AG09319 (cell line): ENCODE data around the gene NEB.
"Not testable (repeated sequence)": the region's sequence is repeated elsewhere in the genome, so short reads cannot be mapped to it uniquely, and the experiment has no call there.

Source experiments
- DNase-seq: peaks from one replicate; pipeline ENCODE4 v3.0.0-alpha.2; 2010; ENCODE audit warnings: low read depth; ENCODE audit errors: extremely low read depth
- TF ChIP-seq, protein P1 (sequence below): IDR thresholded peaks from 2 replicates; pipeline ENCODE4 v1.5.1; 2011; ENCODE audit warnings: low read depth, mild to moderate bottlenecking, inconsistent platforms, low read length, moderate library complexity

NEB gene

DNA sequence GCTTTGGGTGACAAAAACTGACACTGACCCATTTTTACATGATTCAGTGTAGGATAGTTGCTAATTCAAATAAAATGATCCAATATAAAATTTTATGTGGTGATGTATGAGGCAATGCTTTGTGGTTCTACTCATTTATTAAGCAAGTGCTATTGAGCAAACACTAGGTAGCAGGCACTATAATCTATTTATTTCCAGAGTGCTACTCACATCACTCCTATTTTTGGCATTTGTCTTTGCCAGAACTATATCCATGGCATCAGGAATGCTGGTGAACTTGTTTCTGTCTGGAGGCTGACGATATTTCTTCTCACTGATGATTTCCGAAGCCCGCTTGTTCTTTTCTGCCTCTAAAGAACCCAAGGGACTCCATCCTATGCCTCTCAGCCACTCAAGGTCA, 84.3 kb downstream of the NEB start:
- DNase-seq: no peak
- TF ChIP-seq, protein P1, sequence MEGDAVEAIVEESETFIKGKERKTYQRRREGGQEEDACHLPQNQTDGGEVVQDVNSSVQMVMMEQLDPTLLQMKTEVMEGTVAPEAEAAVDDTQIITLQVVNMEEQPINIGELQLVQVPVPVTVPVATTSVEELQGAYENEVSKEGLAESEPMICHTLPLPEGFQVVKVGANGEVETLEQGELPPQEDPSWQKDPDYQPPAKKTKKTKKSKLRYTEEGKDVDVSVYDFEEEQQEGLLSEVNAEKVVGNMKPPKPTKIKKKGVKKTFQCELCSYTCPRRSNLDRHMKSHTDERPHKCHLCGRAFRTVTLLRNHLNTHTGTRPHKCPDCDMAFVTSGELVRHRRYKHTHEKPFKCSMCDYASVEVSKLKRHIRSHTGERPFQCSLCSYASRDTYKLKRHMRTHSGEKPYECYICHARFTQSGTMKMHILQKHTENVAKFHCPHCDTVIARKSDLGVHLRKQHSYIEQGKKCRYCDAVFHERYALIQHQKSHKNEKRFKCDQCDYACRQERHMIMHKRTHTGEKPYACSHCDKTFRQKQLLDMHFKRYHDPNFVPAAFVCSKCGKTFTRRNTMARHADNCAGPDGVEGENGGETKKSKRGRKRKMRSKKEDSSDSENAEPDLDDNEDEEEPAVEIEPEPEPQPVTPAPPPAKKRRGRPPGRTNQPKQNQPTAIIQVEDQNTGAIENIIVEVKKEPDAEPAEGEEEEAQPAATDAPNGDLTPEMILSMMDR: no peak

DNA sequence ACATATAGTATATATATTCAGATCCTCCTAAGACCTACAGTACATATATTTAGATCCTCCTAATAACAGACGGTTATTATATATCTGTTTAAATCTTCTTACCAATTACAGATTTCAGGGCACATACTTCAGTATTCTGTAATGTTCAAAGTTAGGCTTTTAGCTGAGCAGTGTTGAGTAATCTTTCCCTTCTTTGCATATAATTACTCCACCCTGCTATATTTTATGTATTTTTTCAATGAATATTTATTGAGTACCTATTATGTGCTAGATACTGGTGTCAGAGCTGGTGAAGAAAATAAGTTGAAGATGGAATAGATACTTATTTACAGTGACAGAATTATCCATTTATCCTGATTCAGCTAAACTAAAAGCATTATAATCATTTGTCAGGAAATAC, 84.9 kb downstream of the NEB start:
- TF ChIP-seq, protein P1: no peak
- DNase-seq: no peak

DNA sequence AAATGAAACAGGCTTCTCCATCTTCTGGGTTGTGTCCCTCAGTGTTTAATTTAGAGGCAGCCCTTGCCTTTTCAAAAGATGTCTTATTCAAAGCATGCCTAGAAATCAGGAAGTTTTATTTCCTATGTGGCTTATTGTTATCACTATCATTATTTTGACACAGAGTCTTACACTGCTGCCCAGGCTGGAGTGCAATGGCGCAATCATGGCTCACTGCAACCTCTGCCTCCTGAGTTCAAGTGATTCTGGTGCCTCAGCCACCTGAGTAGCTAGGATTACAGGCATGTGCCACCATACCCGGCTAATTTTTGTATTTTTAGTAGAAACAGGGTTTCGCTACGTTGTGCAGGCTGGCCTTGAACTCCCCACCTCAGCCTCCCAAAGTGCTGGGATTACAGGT, 87.8 kb downstream of the NEB start:
- not testable (repeated sequence) for DNase-seq

DNA sequence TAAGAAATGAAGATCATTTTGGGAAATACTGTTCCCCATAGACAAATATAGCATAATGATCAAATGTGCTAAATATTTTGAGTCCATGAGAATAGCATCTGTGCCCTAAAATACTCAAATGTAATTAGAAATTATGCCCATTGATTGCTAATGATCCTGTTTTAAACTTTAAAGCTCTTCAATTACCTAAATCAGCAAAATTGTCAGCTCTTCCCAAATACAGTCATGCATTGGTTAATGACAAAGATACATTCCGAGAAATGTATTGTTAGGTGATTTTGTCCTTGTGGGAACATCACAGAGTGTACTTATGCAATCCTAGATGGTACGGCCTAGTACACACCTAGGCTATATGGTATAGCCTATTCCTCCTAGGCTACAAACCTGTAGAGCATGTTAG, 89.7 kb downstream of the NEB start:
- TF ChIP-seq, protein P1: no peak
- no peak for DNase-seq

DNA sequence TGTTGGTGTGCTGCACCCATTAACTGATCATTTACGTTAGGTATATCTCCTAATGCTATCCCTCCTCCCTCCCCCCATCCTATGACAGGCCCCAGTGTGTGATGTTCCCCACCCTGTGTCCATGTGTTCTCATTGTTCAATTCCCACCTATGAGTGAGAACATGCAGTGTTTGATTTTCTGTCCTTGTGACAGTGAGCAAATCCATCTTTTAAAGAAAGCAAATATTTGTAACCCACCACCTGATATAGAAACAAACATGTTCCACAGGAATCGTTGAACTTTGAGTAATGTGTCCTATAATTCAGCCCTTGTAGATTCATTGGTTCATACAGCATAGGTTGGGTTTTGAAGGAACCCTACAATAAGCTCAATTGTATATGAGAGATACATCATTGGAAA, 92.4 kb downstream of the NEB start:
- not testable (repeated sequence) for DNase-seq

DNA sequence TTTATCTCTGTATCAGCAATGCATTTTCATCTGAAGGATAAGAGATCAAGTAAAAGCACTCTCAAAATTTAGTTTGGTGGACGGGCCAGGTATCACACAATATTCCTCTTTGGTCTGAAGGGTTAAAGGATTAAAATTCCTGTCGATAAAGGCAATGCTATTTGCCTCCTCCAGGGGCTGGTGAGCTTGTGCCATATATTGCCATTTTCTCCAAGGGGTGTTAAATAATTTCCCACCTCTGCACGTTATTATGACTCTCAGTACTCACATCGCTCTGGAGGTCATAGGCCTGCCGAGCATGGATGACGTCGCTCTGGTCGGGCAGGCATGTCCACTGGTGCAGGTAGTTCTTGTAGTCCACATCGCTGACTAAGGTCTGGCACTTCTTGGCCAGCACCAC, 94.2 kb downstream of the NEB start:
- DNase-seq: no peak
- TF ChIP-seq, protein P1: no peak

DNA sequence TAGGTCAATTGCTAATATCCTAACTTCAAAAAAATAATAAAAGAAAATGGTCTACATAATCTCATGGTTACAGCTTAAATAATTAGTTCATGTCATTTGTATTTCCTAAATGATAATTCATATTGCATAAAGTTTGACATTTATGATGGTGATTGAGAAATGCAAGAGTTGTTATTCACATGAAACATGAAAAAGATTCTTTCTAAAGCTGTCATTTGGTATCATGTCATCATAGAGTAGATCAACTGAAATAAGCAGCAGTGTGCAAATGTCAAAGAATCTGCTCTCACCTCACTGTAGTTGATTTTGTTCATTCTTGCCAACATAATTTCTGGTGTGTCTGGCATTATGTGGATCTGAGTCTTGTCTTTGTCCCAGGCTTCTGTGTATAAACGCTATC, 95.3 kb downstream of the NEB start:
- TF ChIP-seq, protein P1: no peak
- no peak for DNase-seq

DNA sequence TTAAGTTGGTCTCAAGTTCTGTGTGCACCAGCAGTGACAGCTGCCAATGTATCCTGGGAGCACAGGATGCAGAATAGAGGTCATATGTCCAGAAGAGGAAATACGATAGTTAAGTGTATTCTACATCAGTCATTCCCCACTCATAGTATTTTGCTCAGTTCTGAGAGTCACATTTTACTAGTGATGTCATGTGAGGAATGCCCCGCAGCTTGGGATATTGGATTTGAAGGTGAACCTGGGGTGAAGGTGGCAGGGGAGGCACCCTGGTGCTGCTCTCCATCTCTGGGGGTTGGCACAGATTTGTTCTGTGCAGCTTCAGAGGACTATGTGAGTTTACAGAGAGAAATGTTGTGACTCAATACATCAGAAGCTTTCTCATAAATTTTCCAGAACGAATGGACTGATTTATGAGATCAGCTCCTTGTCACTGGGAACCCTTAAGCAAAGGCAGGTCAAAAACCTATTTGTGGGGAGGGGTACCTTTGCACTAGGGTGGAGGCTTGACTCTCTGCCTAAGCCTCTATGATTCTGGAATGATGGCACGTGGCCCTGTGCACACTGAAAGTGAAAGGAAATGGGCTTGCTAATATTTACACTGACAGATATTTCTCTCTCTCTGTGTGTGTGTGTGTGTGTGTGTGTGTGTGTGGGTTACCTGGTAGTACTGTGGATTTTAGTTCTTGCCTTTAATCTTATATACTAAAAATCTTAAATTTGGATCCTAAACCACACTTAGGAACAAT, 95.9 kb downstream of the NEB start:
- DNase-seq: no peak
- TF ChIP-seq, protein P1: no peak
